ENCODE measurements around the gene TMPO. TPM values are rescaled to one million over a fixed set of nuclear protein-coding genes. Genes with fewer than 3 reads are reported as not detected.

The TMPO gene
- total and polyA plus RNA-seq, 10 of the 15 experiments (the other 5 are each of a cell fraction or from before 2014, with no cell fraction given): 79.8 to 246 (median 179) TPM

DNA sequence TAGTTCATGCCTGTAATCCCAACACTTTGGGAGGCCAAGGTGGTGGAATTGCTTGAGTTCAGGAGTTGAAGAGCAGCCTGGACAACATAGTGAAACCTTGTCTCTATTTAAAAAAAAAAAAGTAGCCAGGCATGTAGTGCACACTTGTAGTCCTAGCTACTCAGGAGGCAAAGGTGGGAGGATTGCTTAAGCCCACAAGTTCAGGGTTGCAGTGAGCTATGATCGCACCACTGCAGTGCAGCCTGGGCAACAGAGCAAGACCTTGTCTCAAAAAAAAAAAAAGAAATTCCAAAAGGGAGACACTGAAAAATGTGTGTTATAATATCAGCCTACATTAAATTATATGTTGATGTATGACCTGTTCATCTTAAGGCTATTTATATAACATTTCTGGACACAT lies 14.7 kb downstream of the TMPO start:
- RAD21 ChIA-PET (ENCODE audit: unreplicated experiment): no interaction called here
- H3K4me1 ChIP-seq (ENCODE audit: control insufficient read depth, insufficient read depth, low read length): no peaks in the 10 kb centered on the region
- no peak overlapping the region for H3K4me3 ChIP-seq
- H2AFZ ChIP-seq (ENCODE audit: control insufficient read depth, low read depth, low read length): no peak overlapping the region
- no peaks in the 10 kb centered on the region for H3K27me3 ChIP-seq (replicated peaks in 1 of 2; ENCODE audit: control insufficient read depth in 2 of 2, insufficient read depth in 2 of 2, low read length in 1 of 2)
- FAIRE-seq (no peak), ATAC-seq (peak; percentile 10; the same call in 2 of the 3 replicates), DNase-seq (ENCODE audit: low read depth, low spot score) (no peak)
- no peaks in the 10 kb centered on the region; the same call in 1 of the 2 replicates for H4K20me1 ChIP-seq (ENCODE audit: control insufficient read depth, insufficient read depth)
- H3K4me2 ChIP-seq (ENCODE audit: control insufficient read depth, insufficient read depth): no peak overlapping the region
- H3K9me3 ChIP-seq (replicated peaks; ENCODE audit: control insufficient read depth, insufficient read depth, low read length): no peaks in the 10 kb centered on the region
- H3K27ac ChIP-seq (ENCODE audit: control insufficient read depth, insufficient read depth): no peak overlapping the region
- peaks cover 54% of the 10 kb centered on the region for H3K79me2 ChIP-seq (ENCODE audit: control insufficient read depth, insufficient read depth, low read length)
- 44% methylated on average over 1 of the region's 1 CpG for WGBS (ENCODE audit: insufficient coverage, insufficient replicate concordance, low lambda C conversion rate, missing lambda C conversion rate)
- POLR2A ChIA-PET: interaction anchor here (0.6 kb wide), 2 partner anchors 9 to 12 kb away, joined by 3 read pairs; no protein-coding TSS in a partner anchor
- H3K36me3 ChIP-seq (ENCODE audit: control insufficient read depth in 2 of 2, insufficient read depth in 2 of 2, low read length in 1 of 2): peaks cover 15 to 46% of the 10 kb centered on the region in 2 experiments
- no TSS peak for BruUV-seq (replicated peaks)
- SMC1A ChIA-PET (ENCODE audit: uncharacterized antibody, unreplicated experiment): interaction anchor here (1.3 kb wide), 1 partner anchor 8 kb away, joined by 8 read pairs; no protein-coding TSS in a partner anchor
- intact Hi-C loops (cut with micrococcal nuclease; ENCODE audit: unreplicated experiment) (no loop called here), in situ Hi-C loops (cut with MboI) (no loop called here)
- H3K9ac ChIP-seq (ENCODE audit: control insufficient read depth, insufficient read depth, low read length): no peak overlapping the region
- CTCF ChIA-PET: interaction anchor here (0.6 to 6.9 kb wide), 4 partner anchors 9 to 17 kb away, joined by 3 to 76 read pairs (median 5); no protein-coding TSS in a partner anchor
- TF ChIP-seq CUX1 (IDR thresholded peaks at IDR 0.05; ENCODE audit: insufficient replicate concordance, low read depth, low read length): no peak
- no peak for TF ChIP-seq POLR2AphosphoS2 (IDR thresholded peaks at IDR 0.05; ENCODE audit: low read depth, low read length)
- TF ChIP-seq ATF7 (IDR thresholded peaks at IDR 0.05; ENCODE audit: low read depth): no peak
- no peak for TF ChIP-seq MEF2A (IDR thresholded peaks at IDR 0.05; ENCODE audit: insufficient read depth, low read depth, low read length)
- TF ChIP-seq, protein P1, sequence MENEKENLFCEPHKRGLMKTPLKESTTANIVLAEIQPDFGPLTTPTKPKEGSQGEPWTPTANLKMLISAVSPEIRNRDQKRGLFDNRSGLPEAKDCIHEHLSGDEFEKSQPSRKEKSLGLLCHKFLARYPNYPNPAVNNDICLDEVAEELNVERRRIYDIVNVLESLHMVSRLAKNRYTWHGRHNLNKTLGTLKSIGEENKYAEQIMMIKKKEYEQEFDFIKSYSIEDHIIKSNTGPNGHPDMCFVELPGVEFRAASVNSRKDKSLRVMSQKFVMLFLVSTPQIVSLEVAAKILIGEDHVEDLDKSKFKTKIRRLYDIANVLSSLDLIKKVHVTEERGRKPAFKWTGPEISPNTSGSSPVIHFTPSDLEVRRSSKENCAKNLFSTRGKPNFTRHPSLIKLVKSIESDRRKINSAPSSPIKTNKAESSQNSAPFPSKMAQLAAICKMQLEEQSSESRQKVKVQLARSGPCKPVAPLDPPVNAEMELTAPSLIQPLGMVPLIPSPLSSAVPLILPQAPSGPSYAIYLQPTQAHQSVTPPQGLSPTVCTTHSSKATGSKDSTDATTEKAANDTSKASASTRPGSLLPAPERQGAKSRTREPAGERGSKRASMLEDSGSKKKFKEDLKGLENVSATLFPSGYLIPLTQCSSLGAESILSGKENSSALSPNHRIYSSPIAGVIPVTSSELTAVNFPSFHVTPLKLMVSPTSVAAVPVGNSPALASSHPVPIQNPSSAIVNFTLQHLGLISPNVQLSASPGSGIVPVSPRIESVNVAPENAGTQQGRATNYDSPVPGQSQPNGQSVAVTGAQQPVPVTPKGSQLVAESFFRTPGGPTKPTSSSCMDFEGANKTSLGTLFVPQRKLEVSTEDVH (IDR thresholded peaks at IDR 0.05; ENCODE audit: low read depth, partially characterized antibody): no peak
- no peak for TF ChIP-seq BCL3 (IDR thresholded peaks at IDR 0.05; ENCODE audit: borderline replicate concordance, insufficient read depth, low read depth, low read length, poor library complexity, severe bottlenecking)
- TF ChIP-seq MEF2B (IDR thresholded peaks at IDR 0.05; ENCODE audit: partially characterized antibody, poor library complexity, severe bottlenecking): no peak
- no peak for TF ChIP-seq PRDM15 (CRISPR knock-in tag; IDR thresholded peaks at IDR 0.05)
- no peak for TF ChIP-seq TBL1XR1 (IDR thresholded peaks at IDR 0.05; ENCODE audit: low read depth, low read length)
- no peak for TF ChIP-seq CBFB (IDR thresholded peaks at IDR 0.05; ENCODE audit: low read depth)

All from GM12878 (cell line).